Endodermal cell (in vitro differentiated cells): Measurements from ENCODE around the gene ARHGAP22. TPM values are rescaled to one million over a fixed set of nuclear protein-coding genes. Genes with fewer than 3 reads are reported as not detected.

Experiments used
- DNase-seq: peaks from one replicate; pipeline ENCODE4 v3.0.0-alpha.2; 2017
- H3K27ac ChIP-seq: 2 replicates; pipeline ENCODE4 v1.5.1; 2013; ENCODE audit warnings: mild to moderate bottlenecking, low read depth, low read length, moderate library complexity
- H3K27me3 ChIP-seq: 2 replicates; pipeline ENCODE4 v1.6.1; 2013; ENCODE audit warnings: mild to moderate bottlenecking, low read length, moderate library complexity; ENCODE audit not compliant: insufficient read depth, control insufficient read depth, poor library complexity, severe bottlenecking
- H3K36me3 ChIP-seq: 2 replicates; pipeline ENCODE4 v1.7.0; 2013; ENCODE audit warnings: mild to moderate bottlenecking, low read length, moderate library complexity; ENCODE audit not compliant: control insufficient read depth, insufficient read depth
- H3K4me1 ChIP-seq: one replicate; pipeline ENCODE4 v1.7.0; 2013; ENCODE audit warnings: low read length; ENCODE audit not compliant: control insufficient read depth, insufficient read depth
- H3K4me3 ChIP-seq: 2 replicates; pipeline ENCODE4 v1.5.1; 2013; ENCODE audit warnings: mild to moderate bottlenecking, low read length, moderate library complexity
- H3K9ac ChIP-seq: 2 replicates; pipeline ENCODE4 v1.6.1; 2013; ENCODE audit warnings: mild to moderate bottlenecking, low read length, moderate library complexity; ENCODE audit not compliant: poor library complexity, severe bottlenecking; ENCODE audit errors: extremely low read depth
- H3K9me3 ChIP-seq: 2 replicates; pipeline ENCODE4 v1.6.1; 2013; ENCODE audit warnings: mild to moderate bottlenecking, low read length, moderate library complexity; ENCODE audit not compliant: control insufficient read depth
- H3K27ac Mint-ChIP-seq: 2 replicates; pipeline ENCODE4 v1.8.0; 2020; ENCODE audit warnings: mixed read lengths
- H3K27me3 Mint-ChIP-seq: 2 replicates; pipeline ENCODE4 v1.8.0; 2021; ENCODE audit warnings: mild to moderate bottlenecking, mixed read lengths; ENCODE audit not compliant: insufficient read depth
- H3K36me3 Mint-ChIP-seq: 2 replicates; pipeline ENCODE4 v1.8.0; 2020; ENCODE audit warnings: low read depth, mixed read lengths
- H3K4me1 Mint-ChIP-seq: 2 replicates; pipeline ENCODE4 v1.8.0; 2020; ENCODE audit warnings: mixed read lengths
- H3K4me3 Mint-ChIP-seq: 2 replicates; pipeline ENCODE4 v1.8.0; 2020; ENCODE audit warnings: mild to moderate bottlenecking, moderate library complexity, mixed read lengths
- H3K9me3 Mint-ChIP-seq: 2 replicates; pipeline ENCODE4 v1.8.0; 2020; ENCODE audit warnings: mild to moderate bottlenecking, mixed read lengths
- CTCF ChIP-seq: fragments of 200-600 bp; sonication (generic); conservative IDR thresholded peaks from 2 replicates; pipeline ENCODE4 v1.5.0; 2021; ENCODE audit warnings: antibody characterized with exemption, mild to moderate bottlenecking
- WGBS, 2 experiments: methylation state at CpG; one replicate each; pipeline versions ENCODE4 v1.1.5 to v1.1.7; 2013; ENCODE audit warnings: missing lambda C conversion rate in 2 of 2, mixed read lengths in 1 of 2; ENCODE audit not compliant: insufficient coverage in 1 of 2, insufficient read length in 1 of 2; 5-methylcytosine and 5-hydroxymethylcytosine counted together
- total RNA-seq, 2 donors: library from RNA; stranded (reverse); fragmentation: NEBNext Ultra II Directional in 1 of 2; extraction: Animal tissue kit (Norgen Biotek cat#: 25700) in 1 of 2; gene quantifications; 2 replicates in 1 of 2; 3 replicates in 1 of 2; pipeline ENCODE4 v1.2.1, GENCODE V29; 2021

ARHGAP22 gene
- total RNA-seq, 2 donors from 2014 or later = 10.3 to 14.1 TPM

GRCh38 chr10:48494611-48495010, 110.3 kb downstream of the ARHGAP22 start:
- no peaks in the 10 kb centered on the region for H3K4me1 Mint-ChIP-seq
- Histone ChIP-seq H3K27ac (no peak overlapping the region), H3K27me3 (no peaks in the 10 kb centered on the region), H3K9me3 (no peaks in the 10 kb centered on the region), H3K36me3 (no peaks in the 10 kb centered on the region), H3K9ac (no peak overlapping the region), H3K4me1 (no peaks in the 10 kb centered on the region), H3K4me3 (no peak overlapping the region)
- H3K36me3 Mint-ChIP-seq = no peaks in the 10 kb centered on the region
- H3K27ac Mint-ChIP-seq = no peak overlapping the region
- no peaks in the 10 kb centered on the region for H3K9me3 Mint-ChIP-seq
- no peak overlapping the region for H3K4me3 Mint-ChIP-seq
- WGBS, 2 experiments = 73 to 80% methylated on average over 1 to 5 of the region's 5 CpGs
- DNase-seq = no peak
- no peak for TF ChIP-seq CTCF
- peaks cover 5% of the 10 kb centered on the region for H3K27me3 Mint-ChIP-seq

- no peaks in the 10 kb centered on the region for H3K36me3 Mint-ChIP-seq
- no peaks in the 10 kb centered on the region for H3K36me3 ChIP-seq
- H3K9ac ChIP-seq = no peak overlapping the region
- H3K27ac ChIP-seq = no peak overlapping the region
- H3K4me3 ChIP-seq = no peak overlapping the region
- H3K4me3 Mint-ChIP-seq = no peak overlapping the region
- no peaks in the 10 kb centered on the region for H3K9me3 ChIP-seq
- H3K9me3 Mint-ChIP-seq = no peaks in the 10 kb centered on the region
- H3K27ac Mint-ChIP-seq = no peak overlapping the region
- peak; percentile 55 for DNase-seq
- H3K27me3 ChIP-seq = peaks cover 3% of the 10 kb centered on the region
- H3K4me1 Mint-ChIP-seq = no peaks in the 10 kb centered on the region
- 79 to 83% methylated on average over 6 to 8 of the region's 8 CpGs for WGBS, 2 experiments
- H3K4me1 ChIP-seq = no peaks in the 10 kb centered on the region
- no peak for TF ChIP-seq CTCF
- peaks cover 9% of the 10 kb centered on the region for H3K27me3 Mint-ChIP-seq
These were observed 110.8 kb downstream of the ARHGAP22 start for GRCh38 chr10:48494073-48494472.

- Mint-ChIP-seq H3K36me3 (no peaks in the 10 kb centered on the region), H3K27me3 (peaks cover 17% of the 10 kb centered on the region), H3K9me3 (no peaks in the 10 kb centered on the region), H3K4me3 (no peak overlapping the region), H3K4me1 (no peaks in the 10 kb centered on the region), H3K27ac (no peak overlapping the region)
- no peak for DNase-seq
- no peaks in the 10 kb centered on the region for H3K9me3 ChIP-seq
- 90 to 93% methylated on average over 7 to 16 of the region's 16 CpGs for whole genome bisulfite sequencing, 2 experiments
- no peaks in the 10 kb centered on the region for H3K4me1 ChIP-seq
- H3K4me3 ChIP-seq = no peak overlapping the region
- no peak overlapping the region for H3K9ac ChIP-seq
- H3K36me3 ChIP-seq = no peaks in the 10 kb centered on the region
- no peak for TF ChIP-seq CTCF
- H3K27ac ChIP-seq = no peak overlapping the region
- peaks cover 11% of the 10 kb centered on the region for H3K27me3 ChIP-seq
These were observed 111.6 kb downstream of the ARHGAP22 start for GRCh38 chr10:48493083-48493871.
